ES-I3 (cell line): ENCODE data around the gene MYH3.
"Not testable (repeated sequence)": the region's sequence is repeated elsewhere in the genome, so short reads cannot be mapped to it uniquely, and the experiment has no call there.

Experiments
- H3K36me3 ChIP-seq: 2 replicates; pipeline ENCODE4 v1.6.1; 2013; ENCODE audit warnings: mild to moderate bottlenecking, low read length, control low read depth, moderate library complexity; ENCODE audit not compliant: insufficient read depth
- H3K4me1 ChIP-seq: 2 replicates; pipeline ENCODE4 v1.6.1; 2013; ENCODE audit warnings: mild to moderate bottlenecking, control low read depth, low read length; ENCODE audit not compliant: insufficient read depth
- H3K9ac ChIP-seq: 2 replicates; pipeline ENCODE4 v1.6.1; 2013; ENCODE audit warnings: low read depth, mild to moderate bottlenecking, low read length, moderate library complexity
- H3K9me3 ChIP-seq: 2 replicates; pipeline ENCODE4 v1.6.1; 2013; ENCODE audit warnings: mild to moderate bottlenecking, low read length, moderate library complexity; ENCODE audit not compliant: control insufficient read depth, insufficient read depth

Gene MYH3

GRCh38 chr17:10657148-10657547, at the start of gene MYH3:
Gene MYH3, minus strand, starts transcription at chr17:10657309. Its CDS starts 2,245 bp downstream, at chr17:10655064.
- Histone ChIP-seq H3K4me1 (no peaks in the 10 kb centered on the region), H3K9me3 (no peaks in the 10 kb centered on the region), H3K9ac (no peak within 1 kb of the TSS), H3K36me3 (no peaks in the 10 kb centered on the region)

- no peaks in the 10 kb centered on the region for H3K4me1 ChIP-seq
- peaks cover 13% of the 10 kb centered on the region for H3K36me3 ChIP-seq
- H3K9me3 ChIP-seq, result no peaks in the 10 kb centered on the region
- no peak overlapping the region for H3K9ac ChIP-seq
These were observed 48.6 kb upstream of the MYH3 start for GRCh38 chr17:10705727-10706126.

GRCh38 chr17:10702574-10702973, 45.5 kb upstream of the MYH3 start:
- H3K36me3 ChIP-seq, result peaks cover 6% of the 10 kb centered on the region; the same call in 1 of the 2 replicates
- H3K9me3 ChIP-seq, result no peaks in the 10 kb centered on the region
- no peak overlapping the region for H3K9ac ChIP-seq
- H3K4me1 ChIP-seq, result no peaks in the 10 kb centered on the region

- Histone ChIP-seq H3K9me3 (no peaks in the 10 kb centered on the region), H3K4me1 (no peaks in the 10 kb centered on the region), H3K9ac (no peak overlapping the region), H3K36me3 (peaks cover 4% of the 10 kb centered on the region)
These were observed 42.7 kb upstream of the MYH3 start for GRCh38 chr17:10699856-10700255.

- H3K36me3 ChIP-seq, result peaks cover 12% of the 10 kb centered on the region
- no peaks in the 10 kb centered on the region for H3K9me3 ChIP-seq
- H3K9ac ChIP-seq, result peak overlapping the region; percentile 90
- H3K4me1 ChIP-seq, result no peaks in the 10 kb centered on the region
These were observed 41.1 kb upstream of the MYH3 start for GRCh38 chr17:10698096-10698818.

- Histone ChIP-seq H3K4me1 (no peaks in the 10 kb centered on the region), H3K9me3 (no peaks in the 10 kb centered on the region), H3K9ac (peak within 1 kb of the TSS; percentile 90), H3K36me3 (peaks cover 15% of the 10 kb centered on the region)
These were observed 40.3 kb upstream of the MYH3 start, which contains the start of the genes ADPRM and SCO1 for GRCh38 chr17:10697092-10698081. Gene ADPRM, plus strand, starts transcription at chr17:10697594. Its CDS starts 7,333 bp downstream, at chr17:10704927. Gene SCO1, minus strand, starts transcription at chr17:10697533. Its CDS starts 26 bp downstream, at chr17:10697507.

GRCh38 chr17:10695875-10696407, 38.8 kb upstream of the MYH3 start:
- H3K9me3 ChIP-seq, H3K4me1 ChIP-seq: not testable (repeated sequence)
- H3K36me3 ChIP-seq, result peaks cover 23% of the 10 kb centered on the region
- peak overlapping the region; percentile 90; the same call in 1 of the 2 replicates for H3K9ac ChIP-seq

GRCh38 chr17:10687499-10687898, 30.4 kb upstream of the MYH3 start:
- Histone ChIP-seq H3K36me3 (peaks cover 22% of the 10 kb centered on the region), H3K9ac (no peak overlapping the region), H3K4me1 (no peaks in the 10 kb centered on the region), H3K9me3 (no peaks in the 10 kb centered on the region)

GRCh38 chr17:10683853-10684252, 26.7 kb upstream of the MYH3 start:
- H3K9me3 ChIP-seq, result no peaks in the 10 kb centered on the region
- no peaks in the 10 kb centered on the region for H3K4me1 ChIP-seq
- no peak overlapping the region for H3K9ac ChIP-seq
- peaks cover 25% of the 10 kb centered on the region for H3K36me3 ChIP-seq

GRCh38 chr17:10681866-10682446, 24.8 kb upstream of the MYH3 start:
- Histone ChIP-seq H3K9ac (no peak overlapping the region), H3K9me3 (no peaks in the 10 kb centered on the region), H3K4me1 (no peaks in the 10 kb centered on the region), H3K36me3 (peaks cover 29% of the 10 kb centered on the region)

- H3K9ac ChIP-seq, result no peak overlapping the region
- peaks cover 4% of the 10 kb centered on the region; the same call in 1 of the 2 replicates for H3K36me3 ChIP-seq
- H3K9me3 ChIP-seq, result no peaks in the 10 kb centered on the region
- H3K4me1 ChIP-seq, result no peaks in the 10 kb centered on the region
These were observed 17.6 kb upstream of the MYH3 start for GRCh38 chr17:10674704-10675103.

- Histone ChIP-seq H3K36me3 (peaks cover under 1% of the 10 kb centered on the region; the same call in 1 of the 2 replicates), H3K4me1 (no peaks in the 10 kb centered on the region), H3K9ac (no peak overlapping the region), H3K9me3 (no peaks in the 10 kb centered on the region)
These were observed 16.2 kb upstream of the MYH3 start for GRCh38 chr17:10673312-10673711.

GRCh38 chr17:10668775-10669174, 11.7 kb upstream of the MYH3 start:
- Histone ChIP-seq H3K9me3 (no peaks in the 10 kb centered on the region), H3K4me1 (no peaks in the 10 kb centered on the region), H3K36me3 (0 out of 2 replicates have a peak, but pooled peaks cover 2% of the 10 kb centered on the region), H3K9ac (no peak overlapping the region)

- H3K4me1 ChIP-seq, result no peaks in the 10 kb centered on the region
- H3K9ac ChIP-seq, result no peak overlapping the region
- 0 out of 2 replicates have a peak, but pooled peaks cover 2% of the 10 kb centered on the region for H3K36me3 ChIP-seq
These were observed 9.8 kb upstream of the MYH3 start for GRCh38 chr17:10666906-10667305.

More at GRCh38 chr17:10666906-10667305, 9.8 kb upstream of the MYH3 start:
- H3K9me3 ChIP-seq, result no peaks in the 10 kb centered on the region
